NCI-H1436 (cell line): ENCODE measurements around the gene ARFGAP3.

Experiments used
- DNase-seq: peaks from one replicate; lab custom pipeline; 2025; lab: John Stamatoyannopoulos, UW

The ARFGAP3 gene

GRCh38 chr22:42862045-42862734, 5.1 kb upstream of the ARFGAP3 start:
- DNase-seq: no peak

DNA sequence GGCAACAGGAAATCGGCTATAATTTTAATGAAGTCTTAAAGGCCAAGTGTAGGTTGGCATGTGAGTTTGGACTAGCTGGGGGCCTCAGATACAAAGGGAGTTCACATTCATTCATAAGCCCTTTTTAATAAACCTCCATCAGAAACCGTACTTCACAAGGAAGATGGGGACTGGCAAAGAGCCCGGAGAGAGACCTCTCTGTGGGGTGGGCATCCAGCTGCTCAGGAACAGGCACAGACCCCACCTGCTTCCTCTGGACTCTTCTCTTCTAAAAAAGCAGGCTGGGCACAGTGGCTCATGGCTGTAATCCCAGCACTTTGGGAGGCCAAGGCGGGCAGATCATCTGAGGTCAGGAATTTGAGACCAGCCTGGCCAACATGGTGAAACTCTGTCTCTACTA, 3.9 kb upstream of the ARFGAP3 start:
- DNase-seq: no peak

DNA sequence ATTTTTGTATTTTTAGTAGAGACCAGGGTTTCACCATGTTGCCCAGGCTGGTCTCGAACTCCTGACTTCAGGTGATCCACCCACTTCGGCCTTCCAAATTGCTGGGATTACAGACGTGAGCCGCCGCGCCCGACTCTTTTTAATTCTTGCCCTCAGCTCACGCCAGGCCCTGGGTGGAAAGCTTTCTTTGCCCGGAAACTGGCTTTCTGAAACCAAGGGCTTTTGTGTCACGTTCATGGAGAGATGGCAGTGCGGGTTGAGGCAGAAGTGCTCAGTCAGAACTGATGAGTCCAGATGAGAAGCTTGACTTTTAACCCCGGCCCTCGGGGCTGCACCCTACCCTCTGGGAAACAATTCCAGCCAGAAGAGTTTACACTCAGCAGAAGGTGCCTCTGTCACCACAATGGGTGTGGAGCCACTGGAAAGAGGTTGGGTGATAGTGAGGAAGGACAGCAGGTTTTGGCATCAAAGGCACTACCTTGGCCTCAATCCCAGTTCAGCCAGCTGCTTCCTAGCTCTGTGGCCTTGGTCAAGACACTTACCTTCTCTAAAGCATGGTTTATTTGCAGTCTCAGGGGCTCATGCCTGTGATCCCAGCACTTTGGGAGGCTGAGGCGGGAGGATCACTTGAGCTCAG, 890 bp upstream of the ARFGAP3 start:
- DNase-seq: no peak

- DNase-seq: no peak
Observed at GRCh38 chr22:42856179-42856864, 751 bp downstream of the ARFGAP3 start.

DNA sequence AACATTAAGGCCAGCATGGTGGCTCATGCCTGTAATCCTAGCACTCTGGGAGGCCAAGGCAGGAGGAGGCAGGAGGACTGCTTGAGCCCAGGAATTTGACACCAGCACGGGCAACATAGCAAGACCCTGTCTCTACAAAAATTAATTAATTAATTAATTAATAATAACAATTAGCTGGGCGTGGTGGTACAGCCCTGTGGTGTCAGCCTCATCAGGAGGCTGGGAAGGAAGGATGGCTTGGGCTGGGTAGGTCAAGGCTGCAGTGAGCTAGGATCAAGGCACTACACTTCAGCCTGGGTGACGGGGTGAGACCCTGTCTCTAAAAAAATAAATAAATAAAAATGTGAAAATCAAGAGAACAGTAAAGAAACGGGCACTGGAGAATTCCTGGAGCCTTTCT, 1.4 kb downstream of the ARFGAP3 start:
- no peak for DNase-seq

DNA sequence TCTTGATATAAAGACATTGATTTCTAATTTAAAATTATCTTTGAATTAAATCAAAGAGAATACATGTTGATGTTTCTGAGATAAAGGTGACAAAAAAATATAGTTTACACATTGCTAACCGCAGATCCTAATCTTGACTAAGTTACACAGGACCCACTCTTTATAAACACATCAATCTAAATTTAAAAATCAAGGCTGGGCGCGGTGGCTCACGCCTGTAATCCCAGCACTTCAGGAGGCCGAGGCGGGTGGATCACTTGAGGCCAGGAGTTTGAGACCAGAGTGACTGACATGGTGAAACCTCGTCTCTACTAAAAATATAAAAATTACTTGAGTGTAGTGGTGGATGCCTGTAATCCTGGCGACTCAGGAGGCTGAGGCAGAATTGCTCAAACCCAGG, 1.9 kb downstream of the ARFGAP3 start:
- no peak for DNase-seq

- no peak for DNase-seq
Observed at GRCh38 chr22:42848941-42849550, 8.0 kb downstream of the ARFGAP3 start.

GRCh38 chr22:42847110-42847509, 10.0 kb downstream of the ARFGAP3 start:
- DNase-seq: no peak

DNA sequence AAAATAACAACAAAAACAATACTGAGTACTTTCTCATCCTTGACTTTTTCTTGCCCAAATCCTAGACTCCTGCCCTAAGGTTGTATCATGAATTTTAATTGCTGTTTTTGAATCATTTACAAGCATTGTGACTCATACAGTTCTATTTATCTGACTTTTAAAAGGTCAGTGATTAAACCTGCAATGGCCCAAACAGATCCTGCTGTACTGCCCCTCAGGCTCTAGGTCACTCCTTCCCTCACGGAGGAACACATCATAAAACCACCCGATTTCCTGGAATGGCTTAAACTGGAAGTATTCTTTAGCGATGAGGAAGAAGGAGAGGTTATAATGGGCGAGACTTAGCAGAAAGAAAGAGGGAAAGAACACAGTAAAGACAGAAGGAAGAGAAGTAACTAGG, 12.3 kb downstream of the ARFGAP3 start:
- no peak for DNase-seq

DNA sequence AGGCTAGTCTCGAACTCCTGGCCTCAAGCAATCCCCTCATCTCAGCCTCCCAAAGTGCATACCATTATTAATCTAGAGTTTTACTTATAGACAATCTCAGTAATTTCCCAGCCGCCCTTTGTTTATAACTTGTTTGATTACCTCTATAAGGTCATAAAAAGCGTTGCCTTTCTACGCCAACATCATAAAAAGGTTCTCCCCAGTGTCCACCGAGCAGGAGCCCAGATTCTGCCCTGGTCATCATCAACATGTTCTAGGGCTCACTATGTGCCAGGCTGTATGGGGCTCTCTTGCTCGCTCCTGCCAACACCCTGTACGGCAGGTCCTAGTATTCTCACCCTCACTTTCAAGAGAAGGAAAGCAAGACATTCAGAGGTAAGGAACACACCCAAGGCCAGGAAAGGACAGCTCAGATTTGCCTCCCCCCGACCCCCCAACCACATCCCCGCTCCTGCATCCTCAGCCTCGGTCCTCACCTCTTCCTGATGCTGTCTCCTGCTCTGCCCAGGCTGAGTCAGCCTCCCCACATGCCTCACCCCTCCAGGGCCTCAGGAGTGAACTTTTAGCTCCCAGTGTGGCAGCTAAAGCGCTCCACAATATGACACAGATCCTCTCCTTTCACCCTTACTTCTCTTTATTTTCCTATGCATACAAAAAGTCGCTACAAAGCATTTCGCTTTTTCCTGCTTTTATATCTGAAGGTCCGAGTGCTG, 14.3 kb downstream of the ARFGAP3 start:
- DNase-seq: no peak

DNA sequence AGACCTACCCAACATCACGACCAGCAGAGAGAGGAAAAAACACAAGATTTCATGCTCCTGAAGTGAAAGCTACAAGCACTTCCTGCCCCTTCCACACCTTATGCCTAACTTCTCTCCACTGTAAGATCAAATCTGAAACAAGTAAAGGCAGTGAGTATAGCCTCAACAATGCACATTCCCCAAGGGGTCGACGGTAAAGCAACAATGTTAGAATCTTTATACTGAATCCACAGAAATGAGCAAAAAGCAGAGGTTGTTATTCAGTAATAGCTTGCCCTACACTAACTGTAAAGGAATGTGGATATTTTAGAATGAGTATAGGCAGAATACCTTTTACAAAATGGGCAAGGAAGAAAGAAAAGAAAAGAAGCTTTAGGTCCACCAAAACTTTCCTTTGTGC, 15.6 kb downstream of the ARFGAP3 start:
- no peak for DNase-seq

DNA sequence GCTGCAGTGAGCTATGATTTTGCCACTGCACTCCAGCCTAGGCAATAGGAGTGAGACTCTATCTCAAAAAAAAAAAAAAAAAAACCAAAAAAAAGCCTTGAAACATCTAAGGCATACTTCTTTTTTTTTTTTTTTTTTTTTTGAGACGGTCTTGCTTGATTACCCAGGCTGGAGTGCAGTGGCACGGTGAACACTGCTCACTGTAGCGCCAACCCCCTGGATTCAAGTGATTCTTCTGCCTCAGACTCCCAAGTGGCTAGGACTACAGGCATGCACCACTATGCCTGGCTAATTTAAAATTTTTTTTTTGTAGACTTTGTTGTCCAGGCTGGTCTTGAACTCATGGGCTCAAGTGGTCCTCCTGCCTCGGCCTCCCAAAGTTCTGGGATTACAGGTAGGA, 19.5 kb downstream of the ARFGAP3 start:
- DNase-seq: no peak

DNA sequence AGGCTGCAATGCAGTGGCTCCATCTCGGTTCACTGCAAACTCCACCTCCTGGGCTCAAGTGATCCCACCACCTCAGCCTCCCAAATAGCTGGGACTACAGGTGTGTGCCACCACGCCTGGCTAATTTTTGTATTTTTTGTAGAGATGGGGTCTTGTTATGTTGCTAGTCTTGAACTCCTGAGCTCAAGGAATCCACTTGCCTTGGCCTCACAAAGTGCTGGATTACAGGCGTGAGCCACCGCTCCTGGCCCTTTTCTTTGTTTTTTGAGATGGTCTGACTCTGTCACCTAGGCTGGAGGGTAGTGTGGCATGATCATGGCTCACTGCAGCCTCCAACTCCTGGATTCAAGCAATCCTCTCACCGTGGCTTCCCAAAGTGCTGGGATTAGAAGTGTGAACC, 21.0 kb downstream of the ARFGAP3 start:
- no peak for DNase-seq

DNA sequence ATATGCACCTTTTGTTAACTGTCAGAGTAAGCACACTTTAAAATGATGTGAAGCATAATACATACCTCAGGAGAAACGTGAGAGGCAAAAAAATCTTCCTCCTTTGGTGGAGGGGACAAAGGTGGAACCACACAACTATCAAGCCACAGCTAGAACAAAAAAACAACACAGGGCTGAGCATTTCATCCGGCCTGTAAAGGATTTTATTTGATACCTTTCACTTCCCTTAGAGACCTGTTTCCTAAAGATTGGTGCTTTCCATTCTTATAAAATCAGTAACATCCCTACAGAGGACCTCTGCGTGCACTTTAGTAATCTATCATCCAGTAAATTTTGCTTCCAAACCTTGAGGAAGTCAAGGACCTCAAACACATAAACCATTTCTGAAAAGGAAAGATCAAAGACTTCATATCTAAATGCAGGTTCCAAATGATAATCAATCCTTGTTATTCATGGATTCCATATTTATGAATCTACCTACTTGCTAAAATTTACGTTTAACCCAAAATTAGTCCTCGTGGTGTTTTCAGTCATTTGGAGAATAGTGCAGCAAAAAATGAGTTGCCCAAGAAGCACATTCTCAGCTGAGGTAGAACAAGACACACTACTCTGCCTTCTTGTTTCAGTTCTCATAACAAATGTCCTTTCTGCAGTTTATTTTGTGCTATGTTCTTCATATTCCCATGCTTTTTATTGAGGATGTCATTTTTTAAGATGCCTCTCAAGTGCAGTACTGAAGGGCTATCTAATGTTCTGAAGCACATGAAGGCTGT, 22.7 kb downstream of the ARFGAP3 start:
- DNase-seq: no peak

GRCh38 chr22:42833104-42833503, 24.0 kb downstream of the ARFGAP3 start:
- DNase-seq: no peak

GRCh38 chr22:42831712-42832111, 25.4 kb downstream of the ARFGAP3 start:
- DNase-seq: no peak

DNA sequence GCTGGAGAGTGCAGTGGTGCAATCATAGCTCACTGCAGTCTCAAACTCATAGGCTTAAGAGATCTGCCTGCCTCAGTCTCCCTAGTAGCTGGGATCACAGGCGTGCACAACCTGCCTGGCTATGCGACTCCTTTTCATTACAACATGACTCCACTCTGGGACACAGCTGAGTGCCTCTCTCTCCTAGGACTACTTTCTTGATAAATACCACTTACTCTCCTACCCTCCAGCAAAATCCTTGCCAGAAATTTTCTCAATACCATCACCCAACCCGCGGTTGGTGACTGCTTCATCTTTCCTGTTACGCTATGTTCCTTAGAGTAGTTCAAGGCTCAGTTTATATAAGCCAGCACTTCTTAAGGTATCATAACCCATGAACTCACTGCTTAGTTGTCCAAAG, 26.9 kb downstream of the ARFGAP3 start:
- DNase-seq: no peak

GRCh38 chr22:42829302-42829701, 27.8 kb downstream of the ARFGAP3 start:
- no peak for DNase-seq

- DNase-seq: no peak
Observed at GRCh38 chr22:42825796-42826195, 31.3 kb downstream of the ARFGAP3 start.

DNA sequence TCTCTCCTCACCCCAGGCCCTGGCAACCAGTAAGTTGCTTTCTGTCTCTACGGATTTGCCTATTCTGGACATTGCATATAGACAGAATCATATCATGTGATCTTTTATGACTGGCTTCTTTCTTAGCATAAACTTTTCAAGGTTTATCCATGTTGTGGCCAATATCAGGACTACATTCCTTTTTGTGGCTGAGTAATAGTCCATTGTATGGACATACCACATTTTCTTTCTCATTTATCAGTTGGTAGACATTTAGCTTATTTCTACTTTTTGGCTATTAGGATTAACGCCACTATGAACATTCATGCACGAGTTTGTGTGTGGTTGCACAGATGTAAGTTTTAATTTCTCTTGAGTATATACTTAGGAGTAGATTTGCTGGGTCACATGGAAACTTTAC, 35.7 kb downstream of the ARFGAP3 start:
- DNase-seq: no peak

- no peak for DNase-seq
Observed at GRCh38 chr22:42820045-42820763, 36.9 kb downstream of the ARFGAP3 start.
